Upper lobe of left lung (tissue), 4 donors: ENCODE data around the gene MBNL2.

Experiments
- CTCF ChIP-seq, 6 experiments: fragments of 450-650 bp in 4 of 6; fragments of 200-600 bp in 2 of 6; sonication (generic) in 2 of 6; IDR thresholded peaks; one replicate each; pipeline ENCODE4 v1.5.1; 2016 to 2019; ENCODE audit warnings: antibody characterized with exemption in 6 of 6
- EP300 ChIP-seq, 4 donors: sonication (generic); formaldehyde crosslinking; IDR thresholded peaks; one replicate each; pipeline ENCODE4 v1.5.1; 2017; ENCODE audit warnings: antibody characterized with exemption in 4 of 4, control low read depth in 2 of 4
- POLR2AphosphoS5 ChIP-seq, 2 donors: sonication (generic); formaldehyde crosslinking; IDR thresholded peaks; one replicate each; pipeline ENCODE4 v1.5.1; 2017; ENCODE audit warnings: antibody characterized with exemption in 2 of 2

- TF ChIP-seq CTCF (IDR thresholded peaks at IDR 0.05) (no peak), POLR2AphosphoS5 (IDR thresholded peaks at IDR 0.05) (no peak), EP300 (IDR thresholded peaks at IDR 0.05) (no peak)
Measured at GRCh38 chr13:97339988-97340749, 118.0 kb downstream of the MBNL2 start.
